KBM-7 (cell line): ENCODE results near the gene APOA1.

Experiments
- DNase-seq: peaks from one replicate; pipeline ENCODE4 v3.0.0-alpha.2; 2015
- in situ Hi-C: fragments of 300-500 bp; cut with MboI; formaldehyde crosslinking; loops from 2 replicates; pipeline ENCODE4 v1.14.3; 2020; ENCODE audit warnings: low sequenced_read_pairs, low pct_unique_long_range_greater_than_20kb, mixed read lengths

Gene APOA1

GRCh38 chr11:116861539-116861938 lies 24.1 kb upstream of the APOA1 start:
- DNase-seq = no peak

GRCh38 chr11:116860303-116860702 lies 22.9 kb upstream of the APOA1 start:
- DNase-seq = no peak
- in situ Hi-C loops = no loop called here

More at GRCh38 chr11:116861539-116861938, 24.1 kb upstream of the APOA1 start:
- in situ Hi-C loops = no loop called here

GRCh38 chr11:116859175-116859574 lies 21.8 kb upstream of the APOA1 start:
- in situ Hi-C loops = no loop called here
- DNase-seq = no peak

- no peak for DNase-seq
- in situ Hi-C loops = no loop called here
Observed at GRCh38 chr11:116857936-116858335, 20.5 kb upstream of the APOA1 start.

- in situ Hi-C loops = no loop called here
- DNase-seq = no peak
Observed at GRCh38 chr11:116857316-116857715, 19.9 kb upstream of the APOA1 start.

- no peak for DNase-seq
- in situ Hi-C loops = no loop called here
Observed at GRCh38 chr11:116856423-116856822, 19.0 kb upstream of the APOA1 start.

- in situ Hi-C loops = no loop called here
- DNase-seq = no peak
Observed at GRCh38 chr11:116855413-116855812, 18.0 kb upstream of the APOA1 start.

GRCh38 chr11:116853461-116854073 lies 16.1 kb upstream of the APOA1 start:
- peak; percentile 93 for DNase-seq
- in situ Hi-C loops = no loop called here

- DNase-seq = no peak
- in situ Hi-C loops = no loop called here
Observed at GRCh38 chr11:116852261-116853031, 15.0 kb upstream of the APOA1 start.

GRCh38 chr11:116851626-116852025 lies 14.2 kb upstream of the APOA1 start:
- in situ Hi-C loops = no loop called here
- peak; percentile 93 for DNase-seq

GRCh38 chr11:116849486-116849885 lies 12.1 kb upstream of the APOA1 start:
- DNase-seq = peak; percentile 78
- in situ Hi-C loops = no loop called here

GRCh38 chr11:116849060-116849459 lies 11.6 kb upstream of the APOA1 start:
- DNase-seq = no peak
- in situ Hi-C loops = no loop called here

GRCh38 chr11:116847612-116848011 lies 10.2 kb upstream of the APOA1 start:
- in situ Hi-C loops = no loop called here
- no peak for DNase-seq

GRCh38 chr11:116844722-116845121 lies 7.3 kb upstream of the APOA1 start:
- no peak for DNase-seq
- in situ Hi-C loops = no loop called here

GRCh38 chr11:116843661-116844060 lies 6.2 kb upstream of the APOA1 start:
- DNase-seq = no peak
- in situ Hi-C loops = no loop called here

- in situ Hi-C loops = no loop called here
- DNase-seq = no peak
Observed at GRCh38 chr11:116842909-116843308, 5.5 kb upstream of the APOA1 start.

- in situ Hi-C loops = no loop called here
- DNase-seq = no peak
Observed at GRCh38 chr11:116842117-116842516, 4.7 kb upstream of the APOA1 start.

- in situ Hi-C loops = no loop called here
- no peak for DNase-seq
Observed at GRCh38 chr11:116840746-116841296, 3.4 kb upstream of the APOA1 start.

- no peak for DNase-seq
- in situ Hi-C loops = no loop called here
Observed at GRCh38 chr11:116840224-116840745, 2.9 kb upstream of the APOA1 start.

GRCh38 chr11:116838321-116839084 lies 1.1 kb upstream of the APOA1 start:
- in situ Hi-C loops = no loop called here
- no peak for DNase-seq
